Heart left ventricle (tissue), 13 donors: ENCODE results near the gene AGPAT3.

Experiments used
- POLR2A ChIP-seq, 2 donors: fragments of 450-650 bp; IDR thresholded peaks; one replicate each; pipeline ENCODE4 v1.6.1; 2017; ENCODE audit warnings: antibody characterized with exemption in 2 of 2, mild to moderate bottlenecking in 2 of 2, moderate library complexity in 2 of 2
- TF ChIP-seq, protein P1 (sequence below), 12 donors: fragments of 200-600 bp; sonication (generic) in 4 of 12; IDR thresholded peaks; one replicate each; pipeline versions ENCODE4 v1.5.0 to v1.8.0; 2018 to 2022; ENCODE audit warnings: antibody characterized with exemption in 12 of 12, mild to moderate bottlenecking in 5 of 12
- donor health status: ischemic (EF 13 %, LVEDD 7.1; RV severe dilation, severe dysfunction).
- donor health status: DM: no; HTN: yes; CAD: no.
- donor health status: DM: no; HTN: no; CAD: no.
- donor health status: ischemic (EF 25% LVEDD 6.9; RV normal size, moderate dysfunction).
- donor health status: ischemic (EF 25% LVEDD 5.7; RV mildly dilated, moderate dysfunction).
- donor health status: ischemic (EF 35%, LVEDD 5.7; RV mildly dilated, moderate dysfunction).
- donor health status: nonischemic (EF 11% LVEDD 7.7; RV severe dilation, severe dysfunction).
- donor health status: DM: yes; HTN: yes; CAD: no.
- donor health status: PGD.
- donor health status: ischemic (EF 29% LVEDD 5.4; RV normal size, mild dysfunction).
- donor health status: nonischemic (EF 23%, LVEDD 6.1; RV moderate dilation, normal function).

DNA sequence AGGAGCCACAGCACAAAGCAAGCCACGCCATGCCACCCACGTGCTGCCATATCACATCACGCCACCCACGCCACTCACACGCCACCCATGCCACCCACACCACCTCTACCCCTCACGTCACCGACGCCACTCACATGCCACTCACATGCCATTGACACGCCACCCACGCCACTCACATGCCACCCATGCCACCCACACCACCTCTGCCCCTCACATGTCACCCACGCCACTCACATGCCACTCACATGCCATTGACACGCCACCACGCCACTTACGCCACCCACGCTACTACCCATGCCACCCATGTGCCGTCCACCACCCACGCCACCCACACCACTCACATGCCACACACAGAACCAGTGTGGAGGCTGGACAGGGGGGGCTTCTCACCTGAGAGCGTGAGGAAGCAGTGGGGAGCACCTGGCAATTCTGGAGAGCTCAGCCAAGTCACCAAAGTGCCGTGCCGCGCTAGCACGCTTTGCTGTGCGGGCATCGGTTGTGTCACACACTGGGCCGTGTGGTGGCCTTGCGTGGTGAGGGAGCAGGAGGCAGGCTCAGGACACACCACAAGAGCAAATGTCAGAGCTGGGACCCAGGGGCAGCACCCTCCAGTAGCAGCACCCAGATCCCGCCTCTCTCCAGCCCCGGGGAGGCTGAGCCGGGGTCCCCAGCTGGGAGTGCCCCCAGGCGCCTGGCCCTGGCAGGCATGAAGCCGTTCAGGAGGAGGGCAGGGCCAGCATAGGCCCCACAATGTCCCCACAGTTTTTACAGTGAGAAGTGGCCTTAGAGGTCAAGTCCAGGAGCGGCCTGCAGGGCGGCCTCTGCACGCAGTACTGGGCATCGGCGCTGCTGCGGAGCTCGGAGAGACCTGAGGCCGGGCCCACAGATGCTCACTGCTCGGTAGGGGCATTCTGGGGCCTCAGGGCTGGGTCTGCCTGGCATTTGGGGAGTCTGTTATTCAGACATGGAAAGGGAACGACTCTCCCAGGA is 70.0 kb downstream of the AGPAT3 start:
- TF ChIP-seq, protein P1, sequence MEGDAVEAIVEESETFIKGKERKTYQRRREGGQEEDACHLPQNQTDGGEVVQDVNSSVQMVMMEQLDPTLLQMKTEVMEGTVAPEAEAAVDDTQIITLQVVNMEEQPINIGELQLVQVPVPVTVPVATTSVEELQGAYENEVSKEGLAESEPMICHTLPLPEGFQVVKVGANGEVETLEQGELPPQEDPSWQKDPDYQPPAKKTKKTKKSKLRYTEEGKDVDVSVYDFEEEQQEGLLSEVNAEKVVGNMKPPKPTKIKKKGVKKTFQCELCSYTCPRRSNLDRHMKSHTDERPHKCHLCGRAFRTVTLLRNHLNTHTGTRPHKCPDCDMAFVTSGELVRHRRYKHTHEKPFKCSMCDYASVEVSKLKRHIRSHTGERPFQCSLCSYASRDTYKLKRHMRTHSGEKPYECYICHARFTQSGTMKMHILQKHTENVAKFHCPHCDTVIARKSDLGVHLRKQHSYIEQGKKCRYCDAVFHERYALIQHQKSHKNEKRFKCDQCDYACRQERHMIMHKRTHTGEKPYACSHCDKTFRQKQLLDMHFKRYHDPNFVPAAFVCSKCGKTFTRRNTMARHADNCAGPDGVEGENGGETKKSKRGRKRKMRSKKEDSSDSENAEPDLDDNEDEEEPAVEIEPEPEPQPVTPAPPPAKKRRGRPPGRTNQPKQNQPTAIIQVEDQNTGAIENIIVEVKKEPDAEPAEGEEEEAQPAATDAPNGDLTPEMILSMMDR (IDR thresholded peaks at IDR 0.05): no peak
- no peak for TF ChIP-seq POLR2A (IDR thresholded peaks at IDR 0.05)
